DMS53 (cell line): ENCODE measurements around the gene TSEN2.

Experiments
- DNase-seq: peaks from one replicate; lab custom pipeline; 2025; lab: John Stamatoyannopoulos, UW

Gene TSEN2

DNA sequence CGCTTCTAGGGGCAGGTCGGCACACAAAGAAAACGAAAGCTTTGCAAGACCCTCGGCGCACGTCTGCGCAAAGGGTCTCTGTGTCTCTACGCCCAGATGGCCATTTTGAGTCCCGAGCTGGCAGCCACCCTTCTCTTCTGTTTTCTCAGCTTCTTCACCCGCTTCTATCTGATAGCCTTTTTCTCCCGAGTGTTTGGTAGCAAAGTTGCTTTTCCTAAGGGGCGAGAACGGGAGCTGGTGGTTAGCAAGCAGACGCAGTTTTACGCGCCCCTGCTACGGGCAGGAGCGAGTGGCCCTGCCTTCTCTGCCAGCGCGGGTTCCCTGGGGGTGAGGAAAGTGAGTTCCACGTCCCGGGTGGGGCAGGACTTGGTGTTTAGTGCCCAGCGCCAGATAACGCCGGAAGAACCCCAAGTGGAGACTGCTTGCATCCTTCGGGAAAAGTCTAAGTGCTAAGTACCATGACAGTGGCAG, 69.7 kb downstream of the TSEN2 start:
- peak; percentile 39 for DNase-seq

DNA sequence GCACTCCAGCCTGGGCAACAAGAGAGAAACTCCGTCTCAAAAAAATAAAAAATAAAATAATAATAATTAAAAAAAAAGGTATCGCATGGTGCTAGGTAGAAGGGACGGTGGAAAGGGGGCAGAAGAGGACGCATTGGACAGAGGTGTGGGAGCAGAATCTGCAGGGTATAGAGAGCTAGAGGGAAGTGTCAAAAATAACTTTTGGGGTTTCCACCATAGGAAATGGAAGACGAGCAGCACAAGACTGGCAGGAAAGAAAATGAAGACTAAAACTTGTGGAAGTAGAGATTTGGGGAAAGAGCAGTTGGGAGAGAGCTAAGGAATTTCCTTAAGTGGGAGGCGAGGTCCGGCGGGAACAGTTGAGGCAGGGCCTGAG, 72.0 kb downstream of the TSEN2 start:
- no peak for DNase-seq

DNA sequence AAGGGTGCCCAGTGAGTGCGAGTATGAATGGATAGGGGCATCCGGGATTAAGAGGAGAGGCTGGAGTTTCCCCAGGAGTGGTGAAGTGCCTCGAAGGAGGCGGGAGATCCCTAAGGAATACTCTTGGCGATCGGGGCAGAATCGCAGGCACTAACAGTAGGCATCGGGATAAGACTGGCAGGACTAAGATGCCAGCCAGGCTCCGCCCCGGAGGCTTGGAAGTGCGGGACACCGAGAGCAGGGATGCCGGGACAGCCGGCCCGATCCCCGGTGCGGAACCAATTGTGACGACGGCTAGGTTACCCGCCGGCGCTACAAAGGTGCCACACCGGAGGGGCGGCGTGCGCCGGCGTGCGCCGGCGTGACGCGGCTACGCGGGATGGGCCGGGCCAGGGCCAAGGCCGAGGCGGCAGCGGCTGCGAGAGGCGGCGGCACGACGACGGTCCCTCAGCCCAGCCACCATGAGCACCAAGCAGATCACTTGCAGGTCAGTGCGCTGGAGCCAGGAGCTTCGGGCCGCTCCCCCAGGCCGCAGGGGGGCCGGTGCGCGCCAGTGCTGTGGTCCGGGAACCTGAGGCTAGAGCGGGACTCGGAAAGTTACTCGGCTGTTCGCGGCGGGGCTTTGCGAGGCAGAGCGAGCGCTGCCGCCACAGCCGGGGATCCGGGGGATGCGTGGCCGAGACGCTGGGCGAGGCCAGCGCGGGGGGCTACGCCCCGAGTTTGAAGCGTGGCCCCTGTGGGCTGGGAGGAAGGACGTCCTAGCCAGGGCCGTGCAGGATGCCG, 72.6 kb downstream of the TSEN2 start, which contains the start of gene MKRN2:
Gene MKRN2 (plus strand): TSS at position 398 of the 783 bp plus-strand sequence. CDS start 64 bp downstream, at position 462.
- peak; percentile 82 for DNase-seq

DNA sequence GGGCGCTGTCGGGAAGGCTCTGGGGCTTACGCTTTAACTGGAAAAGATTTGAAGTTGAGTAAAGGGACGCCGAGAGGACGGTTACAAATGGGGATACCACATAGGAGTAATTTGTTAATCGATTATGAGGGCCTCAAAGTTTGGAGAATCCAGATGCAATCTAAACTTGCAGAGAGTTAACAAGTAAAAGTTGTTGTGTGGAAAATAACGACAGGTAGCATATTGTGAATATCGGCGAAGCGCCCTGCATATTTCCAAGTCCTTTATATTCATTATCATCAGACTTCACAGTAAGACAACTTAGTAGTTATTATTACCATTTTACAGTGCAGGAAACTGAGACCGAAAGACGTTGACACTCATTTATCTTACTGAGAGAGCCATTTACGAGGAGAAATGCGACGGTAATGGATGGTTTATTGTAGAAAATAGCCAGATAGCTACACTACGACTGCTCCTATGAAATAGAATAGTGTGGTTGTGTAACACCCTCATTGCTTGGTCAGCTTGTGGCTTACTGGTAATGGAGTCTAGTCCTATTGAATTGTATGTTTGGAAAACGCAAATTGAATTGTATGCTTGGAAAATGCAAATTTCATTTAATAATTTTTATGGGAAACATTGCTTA, 73.3 kb downstream of the TSEN2 start:
- DNase-seq, result no peak

DNA sequence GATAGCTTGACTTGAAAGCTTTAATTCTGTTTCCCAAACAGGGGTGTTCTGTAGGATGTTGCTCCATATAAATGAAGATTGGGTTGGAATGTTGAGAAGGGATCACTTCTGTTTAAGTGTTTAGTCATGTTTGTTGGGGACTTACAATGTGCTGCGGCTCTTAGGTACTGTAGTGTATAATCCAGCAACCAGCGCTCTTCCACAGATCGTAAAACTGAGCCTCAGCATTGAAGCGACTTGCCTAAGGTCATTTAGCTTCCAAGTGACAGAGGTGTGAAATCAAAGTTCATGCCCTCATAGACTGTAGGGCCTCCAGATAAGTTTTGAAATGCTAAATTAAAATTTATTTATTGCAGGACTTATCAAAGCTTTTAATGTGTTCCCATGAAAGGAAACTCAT, 74.4 kb downstream of the TSEN2 start:
- DNase-seq, result no peak

DNA sequence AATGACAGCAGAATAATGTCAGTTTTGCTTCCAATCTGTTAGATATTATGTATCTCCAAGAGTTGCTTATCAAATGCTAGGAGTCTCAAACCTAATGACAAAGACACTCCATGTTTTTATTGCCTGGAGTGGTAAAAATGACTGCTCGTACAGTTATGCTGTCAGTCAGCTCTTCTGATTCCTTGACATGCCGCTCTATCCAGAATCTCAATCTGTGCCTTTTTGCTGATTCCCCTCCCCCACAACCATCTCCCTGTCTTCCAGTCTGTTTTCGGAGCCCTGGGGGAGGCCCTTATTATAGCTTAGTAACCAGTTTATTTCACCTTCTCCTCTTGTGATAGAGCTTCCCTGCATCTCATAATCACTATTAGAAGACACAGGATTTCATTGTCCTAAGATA, 75.2 kb downstream of the TSEN2 start:
- DNase-seq, result no peak

DNA sequence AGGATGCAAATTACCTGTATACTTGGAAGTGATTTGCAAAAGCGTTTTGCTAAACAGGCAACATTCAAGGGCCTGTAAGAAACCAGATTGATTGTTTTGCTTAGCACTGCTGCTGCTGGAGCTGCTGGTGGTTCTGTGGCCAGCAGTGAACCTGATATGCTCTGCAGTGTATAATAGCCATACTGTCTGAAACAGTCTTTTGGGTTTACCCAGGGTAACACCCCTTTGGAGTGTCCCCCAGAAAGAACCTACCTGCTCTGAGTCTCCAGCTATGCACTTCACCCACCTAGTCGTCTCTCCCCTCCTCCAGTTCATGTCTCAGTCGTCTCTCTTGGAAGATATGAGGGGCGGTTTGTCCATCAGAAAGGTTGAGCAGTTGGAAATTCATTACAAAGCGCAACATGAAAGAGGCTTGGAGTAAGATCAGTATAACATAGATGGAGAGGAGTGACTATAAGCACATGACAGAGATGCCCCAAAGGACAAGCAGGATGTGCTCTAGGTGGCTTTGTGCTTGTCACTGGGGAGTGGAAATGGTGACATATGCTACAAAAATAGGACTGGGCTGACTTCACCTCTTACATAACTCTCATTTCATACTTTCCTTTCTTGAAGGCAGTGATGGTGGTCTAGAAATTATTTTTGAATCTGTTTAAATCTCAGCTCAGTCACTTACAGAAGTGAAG, 76.4 kb downstream of the TSEN2 start:
- DNase-seq, result no peak

DNA sequence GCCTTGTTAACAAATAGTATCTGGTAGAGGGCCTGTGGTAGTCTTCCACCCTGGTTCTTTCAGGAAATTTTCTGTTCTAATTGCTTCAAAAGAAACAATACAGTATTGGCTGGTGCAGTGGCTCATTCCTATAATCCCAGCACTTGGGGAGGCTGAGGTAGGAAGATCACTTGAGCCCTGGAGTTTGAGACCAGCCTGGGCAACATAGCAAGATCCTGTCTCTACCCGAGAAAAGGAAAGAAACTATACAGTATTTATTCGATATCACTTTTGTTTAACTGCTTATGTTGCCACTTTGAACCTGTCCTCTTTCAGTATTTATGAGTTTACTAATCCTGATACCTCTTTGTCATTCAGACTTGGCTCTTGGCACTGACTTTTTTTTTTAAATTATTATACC, 77.1 kb downstream of the TSEN2 start:
- no peak for DNase-seq

DNA sequence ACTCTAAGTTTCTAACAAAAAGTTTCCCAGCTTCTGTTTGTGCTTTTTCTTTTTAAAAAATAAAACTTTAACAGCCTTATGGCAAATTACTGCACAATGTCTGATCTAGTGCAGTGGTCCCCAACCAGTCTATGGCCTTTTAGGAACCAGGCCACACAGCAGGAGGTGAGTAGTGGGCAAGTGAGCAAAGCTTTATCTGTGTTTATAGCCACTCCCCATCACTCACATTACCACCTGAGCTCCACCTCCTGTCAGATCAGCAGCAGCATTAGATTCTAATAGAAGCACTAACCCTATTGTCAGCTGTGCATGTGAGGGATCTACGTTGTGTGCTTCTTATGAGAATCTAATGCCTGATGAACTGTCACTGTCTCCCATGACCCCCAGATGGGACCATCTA, 78.2 kb downstream of the TSEN2 start:
- no peak for DNase-seq

DNA sequence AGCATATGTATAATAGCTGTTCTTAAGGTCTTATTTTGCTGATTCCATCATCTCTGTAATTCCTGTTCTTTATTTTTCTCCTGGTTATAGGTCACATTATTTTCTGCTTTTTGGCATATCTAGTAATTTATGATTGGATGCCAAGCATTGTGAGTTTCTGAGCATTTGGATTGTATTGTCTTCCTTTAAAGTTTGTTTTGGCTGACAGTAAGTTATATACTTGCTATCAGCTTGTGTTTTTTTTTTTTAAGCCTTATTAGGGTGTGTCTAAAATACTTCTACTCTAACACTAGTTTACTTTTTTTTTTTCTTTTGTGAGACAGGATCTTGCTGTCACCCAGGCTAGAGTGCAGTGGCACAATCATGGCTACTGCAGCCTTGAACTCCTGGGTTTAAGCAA, 82.7 kb downstream of the TSEN2 start:
- DNase-seq, result no peak

DNA sequence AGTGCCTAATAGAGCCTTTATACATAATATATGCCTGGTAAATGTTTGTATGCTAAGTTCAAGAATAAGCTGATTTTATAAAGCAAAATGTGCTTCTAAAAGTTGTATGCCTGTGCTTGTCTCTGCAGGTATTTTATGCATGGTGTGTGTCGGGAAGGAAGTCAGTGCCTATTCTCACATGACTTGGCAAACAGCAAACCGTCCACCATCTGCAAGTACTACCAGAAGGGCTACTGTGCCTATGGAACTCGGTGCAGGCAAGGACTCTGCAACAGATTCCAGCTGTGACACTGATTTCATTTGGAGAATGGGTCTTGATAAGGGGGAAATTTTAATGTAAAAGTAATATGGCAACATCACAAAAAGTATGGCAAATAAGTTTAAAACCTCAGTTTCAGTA, 84.5 kb downstream of the TSEN2 start:
- DNase-seq, result no peak

DNA sequence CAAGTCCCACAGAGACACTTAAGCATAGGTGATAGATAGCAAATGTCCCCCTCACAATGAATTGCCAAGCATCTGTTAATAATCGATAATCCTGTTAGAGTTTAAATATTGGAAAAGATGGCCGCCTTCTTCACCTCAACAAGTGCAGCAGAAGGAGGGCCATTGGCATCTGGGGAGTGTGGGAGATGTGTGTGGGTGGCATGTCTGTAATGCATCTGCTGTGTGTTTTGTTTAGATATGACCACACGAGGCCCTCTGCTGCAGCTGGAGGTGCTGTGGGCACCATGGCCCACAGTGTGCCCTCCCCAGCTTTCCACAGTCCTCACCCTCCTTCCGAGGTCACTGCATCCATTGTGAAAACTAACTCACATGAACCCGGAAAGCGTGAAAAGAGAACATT, 85.6 kb downstream of the TSEN2 start:
- no peak for DNase-seq

DNA sequence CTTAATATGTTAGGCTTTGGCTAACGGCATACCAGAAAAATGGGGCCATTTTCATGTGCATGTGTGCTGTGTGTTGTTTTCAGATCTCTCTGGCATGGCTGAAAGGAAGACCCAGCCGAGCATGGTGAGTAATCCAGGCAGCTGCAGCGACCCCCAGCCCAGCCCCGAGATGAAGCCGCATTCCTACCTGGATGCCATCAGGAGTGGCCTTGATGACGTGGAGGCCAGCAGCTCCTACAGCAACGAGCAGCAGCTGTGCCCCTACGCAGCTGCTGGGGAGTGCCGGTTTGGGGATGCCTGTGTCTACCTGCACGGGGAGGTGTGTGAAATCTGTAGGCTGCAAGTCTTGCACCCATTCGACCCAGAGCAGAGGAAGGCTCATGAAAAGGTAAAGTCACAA, 87.7 kb downstream of the TSEN2 start:
- DNase-seq, result no peak

DNA sequence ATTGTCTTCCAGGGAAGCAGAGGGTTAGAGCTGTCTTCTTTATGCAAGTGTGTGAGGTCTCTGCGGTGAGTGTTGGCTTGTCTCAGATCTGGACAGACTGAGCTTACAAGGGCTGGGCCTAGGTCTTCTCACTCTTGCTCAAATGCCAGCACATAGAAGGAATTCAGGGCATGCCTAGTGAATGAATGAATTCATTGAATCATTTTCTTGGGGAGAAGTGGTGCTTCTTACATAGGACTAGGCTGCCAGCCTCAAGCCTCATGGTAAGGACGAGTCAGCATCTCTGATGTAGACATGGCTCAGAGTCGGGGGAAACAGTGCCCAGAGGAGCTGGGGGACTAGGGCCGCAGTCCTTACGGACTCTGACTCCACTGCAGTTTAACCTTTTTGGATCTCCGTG, 89.9 kb downstream of the TSEN2 start:
- DNase-seq, result no peak

DNA sequence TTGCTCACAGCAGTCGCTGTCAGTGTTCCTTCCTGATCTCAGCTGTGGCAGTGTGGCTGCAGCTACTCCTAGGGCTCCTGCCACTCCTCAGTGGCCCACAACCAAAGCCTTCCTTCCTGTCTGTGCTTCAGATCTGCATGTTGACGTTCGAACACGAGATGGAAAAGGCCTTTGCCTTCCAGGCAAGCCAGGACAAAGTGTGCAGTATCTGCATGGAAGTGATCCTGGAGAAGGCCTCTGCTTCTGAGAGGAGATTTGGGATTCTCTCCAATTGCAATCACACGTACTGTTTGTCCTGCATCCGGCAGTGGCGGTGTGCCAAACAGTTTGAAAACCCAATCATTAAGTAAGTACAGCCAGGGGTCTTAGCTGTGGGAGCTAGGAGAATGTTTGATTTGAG, 90.4 kb downstream of the TSEN2 start:
- no peak for DNase-seq

DNA sequence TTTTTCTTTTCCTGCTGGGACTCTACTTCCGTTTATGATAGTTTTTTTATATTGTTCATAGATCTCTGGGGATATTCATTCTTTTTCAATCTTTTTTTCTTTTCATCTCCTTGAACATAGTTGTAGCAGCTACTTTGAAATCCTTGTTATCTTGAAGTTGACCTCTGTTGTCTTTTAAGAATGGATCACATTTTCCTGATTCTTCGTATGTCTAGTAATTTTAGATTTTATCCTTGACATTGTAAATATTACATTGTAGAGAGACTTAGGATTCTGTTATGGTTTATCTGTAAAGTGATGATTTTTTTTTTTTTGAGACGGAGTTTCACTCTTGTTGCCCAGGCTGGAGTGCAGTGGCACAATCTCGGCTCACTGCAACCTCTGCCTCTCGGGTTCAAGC, 93.1 kb downstream of the TSEN2 start:
- no peak for DNase-seq

DNA sequence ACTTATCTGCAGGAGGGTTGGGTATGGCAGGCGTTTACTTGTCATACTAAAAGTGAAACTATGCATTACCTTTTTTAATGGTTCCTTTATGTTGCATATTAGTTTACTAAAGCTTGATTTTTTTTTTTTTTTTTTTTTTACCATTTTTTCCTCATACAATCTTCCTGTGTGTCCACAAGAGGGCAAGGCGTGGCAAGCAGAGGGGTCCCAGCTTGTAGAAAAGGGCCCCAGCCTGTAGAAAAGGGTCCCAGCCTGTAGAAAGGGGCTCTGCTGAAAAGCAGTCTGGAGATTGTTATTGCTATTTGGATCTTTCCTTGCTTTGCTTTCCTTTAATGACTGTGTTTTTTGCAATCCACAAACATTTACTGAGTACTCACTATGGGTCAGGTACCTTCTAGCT, 94.5 kb downstream of the TSEN2 start:
- no peak for DNase-seq

DNA sequence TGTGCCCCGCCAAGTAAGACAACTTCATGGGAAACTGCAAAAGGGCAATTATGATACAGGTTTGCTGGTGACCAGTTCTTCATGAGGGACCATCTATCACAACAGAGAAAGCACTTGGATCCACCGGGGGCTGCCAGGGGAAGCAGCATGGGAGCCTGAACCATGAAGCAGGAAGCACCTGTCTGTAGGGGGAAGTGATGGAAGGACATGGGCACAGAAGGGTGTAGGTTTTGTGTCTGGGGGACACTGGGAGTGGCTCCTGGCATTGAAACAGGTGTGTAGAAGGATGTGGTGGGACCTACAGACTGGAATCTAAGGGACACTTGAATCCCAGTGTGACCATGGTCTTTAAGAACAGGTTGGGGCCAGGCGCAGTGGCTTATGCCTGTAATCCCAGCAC, 95.2 kb downstream of the TSEN2 start:
- DNase-seq, result no peak

DNA sequence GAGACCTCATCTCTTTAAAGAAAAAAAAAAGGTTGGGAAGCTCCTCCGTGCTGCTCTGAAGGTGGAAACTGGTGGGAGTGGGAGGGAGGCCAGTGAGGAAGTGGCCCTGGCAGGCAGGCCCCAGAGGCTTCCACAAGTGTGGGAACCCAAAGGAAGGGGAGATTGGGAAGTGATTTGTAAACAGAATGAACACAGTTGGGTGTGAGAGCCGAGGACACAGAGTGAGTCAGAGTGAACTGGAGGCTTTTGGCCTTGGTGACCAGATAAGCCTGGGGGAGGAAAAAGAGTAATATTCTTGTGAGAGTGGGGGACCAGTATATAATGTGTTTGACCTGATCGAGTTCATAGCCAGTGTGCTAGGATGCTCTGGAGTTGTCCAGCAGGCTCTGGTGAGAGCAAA, 95.6 kb downstream of the TSEN2 start:
- no peak for DNase-seq

DNA sequence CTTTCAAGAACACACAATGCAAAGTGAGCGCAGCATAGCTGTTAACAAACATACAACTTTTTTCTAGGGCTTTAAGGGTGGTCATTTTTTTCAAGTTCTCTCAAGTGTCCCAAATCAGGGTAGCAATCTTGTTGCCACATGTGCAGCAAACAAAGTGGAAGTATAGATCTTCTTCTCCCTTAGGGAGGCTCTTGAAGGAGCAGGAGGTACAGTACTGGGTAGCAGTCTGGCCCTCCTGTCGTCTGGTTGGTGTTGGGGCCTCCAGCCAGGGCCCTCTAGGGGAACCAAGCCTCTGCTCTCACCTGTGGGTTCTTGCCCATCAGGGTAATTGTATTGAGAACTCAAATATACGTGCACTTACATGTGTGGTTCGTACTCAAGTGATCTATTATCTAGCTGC, 98.5 kb downstream of the TSEN2 start:
- no peak for DNase-seq
